K562 (cell line): ENCODE results near the gene PLOD1. TPM values are rescaled to one million over a fixed set of nuclear protein-coding genes. Genes with fewer than 3 reads are reported as not detected.

Source experiments
- ADNP ChIP-seq: fragments of 200-800 bp; sonication (Bioruptor generic); IDR thresholded peaks from 2 replicates; pipeline ENCODE4 v1.6.1; 2016; ENCODE audit warnings: missing genetic modification characterization, missing compliant biosample characterization
- CREB1 ChIP-seq, 2 experiments: sonication (generic) in 1 of 2; formaldehyde crosslinking in 1 of 2; IDR thresholded peaks; 2 replicates each; pipeline versions ENCODE4 v1.6.1 to v1.8.0; 2012 to 2022; ENCODE audit warnings: inconsistent platforms in 1 of 2, mild to moderate bottlenecking in 1 of 2, missing genetic modification reagents in 1 of 2, moderate library complexity in 1 of 2
- CREBBP ChIP-seq: IDR thresholded peaks from one replicate; pipeline ENCODE4 v1.6.1; 2012; ENCODE audit warnings: low read depth, mild to moderate bottlenecking, control low read depth, inconsistent platforms, low read length
- E2F5 ChIP-seq: sonication (generic); formaldehyde crosslinking; IDR thresholded peaks from 2 replicates; pipeline ENCODE4 v1.8.0; 2022; ENCODE audit warnings: mild to moderate bottlenecking, missing genetic modification reagents
- EHMT2 ChIP-seq: fragments of 450-650 bp; IDR thresholded peaks from 2 replicates; pipeline ENCODE4 v1.6.1; 2018; ENCODE audit warnings: antibody characterized with exemption
- ETV6 ChIP-seq, 3 experiments: fragments of 150-350 bp in 1 of 3; sonication (generic) in 1 of 3; formaldehyde crosslinking in 1 of 3; IDR thresholded peaks; 2 replicates each; pipeline versions ENCODE4 v1.6.1 to v1.8.0; 2014 to 2022; ENCODE audit warnings: borderline replicate concordance in 2 of 3, low read depth in 2 of 3, antibody characterized with exemption in 1 of 3, low read length in 1 of 3, mild to moderate bottlenecking in 1 of 3, missing genetic modification reagents in 1 of 3
- GABPB2 ChIP-seq: fragments of 250-450 bp; sonication (Bioruptor Pico); conservative IDR thresholded peaks from 2 replicates; pipeline ENCODE4 v1.5.1; 2021; ENCODE audit warnings: mild to moderate bottlenecking
- HEY1 ChIP-seq: fragments of 250-450 bp; sonication (Bioruptor Pico); IDR thresholded peaks from 2 replicates; pipeline ENCODE4 v1.5.0; 2020; ENCODE audit warnings: mild to moderate bottlenecking, moderate library complexity, borderline replicate concordance
- HNRNPL ChIP-seq: fragments of 200-400 bp; formaldehyde crosslinking; IDR thresholded peaks from 2 replicates; pipeline ENCODE4 v1.6.1; 2017; ENCODE audit warnings: low read depth, mild to moderate bottlenecking, low read length
- HSF4 ChIP-seq: fragments of 250-450 bp; sonication (Bioruptor Pico); IDR thresholded peaks from 2 replicates; pipeline ENCODE4 v2.1.2; 2022; ENCODE audit warnings: mild to moderate bottlenecking, moderate library complexity, borderline replicate concordance
- ILK ChIP-seq: fragments of 450-650 bp; IDR thresholded peaks from 2 replicates; pipeline ENCODE4 v1.6.1; 2016; ENCODE audit warnings: missing genetic modification characterization, low read depth, mild to moderate bottlenecking, missing compliant biosample characterization, moderate library complexity, borderline replicate concordance
- KAT7 ChIP-seq: sonication (generic); formaldehyde crosslinking; IDR thresholded peaks from 2 replicates; pipeline ENCODE4 v1.8.0; 2022; ENCODE audit warnings: missing genetic modification reagents, mild to moderate bottlenecking, borderline replicate concordance
- OTX1 ChIP-seq: fragments of 450-650 bp; formaldehyde crosslinking; IDR thresholded peaks from 2 replicates; pipeline ENCODE4 v1.4.0; 2022; ENCODE audit warnings: mild to moderate bottlenecking
- RCOR1 ChIP-seq, 2 experiments: IDR thresholded peaks; 2 replicates each; pipeline ENCODE4 v1.6.1; 2012; ENCODE audit warnings: low read depth in 2 of 2, low read length in 2 of 2, borderline replicate concordance in 1 of 2, improper control_type of control experiment in 1 of 2
- RFX5 ChIP-seq: IDR thresholded peaks from 2 replicates; pipeline ENCODE4 v1.6.1; 2011; ENCODE audit warnings: low read depth, mild to moderate bottlenecking, improper control_type of control experiment, low read length
- RHOXF2B ChIP-seq: fragments of 250-450 bp; sonication (Bioruptor Pico); conservative IDR thresholded peaks from 2 replicates; pipeline ENCODE4 v1.5.1; 2021
- TRIM24 ChIP-seq, 2 experiments: fragments of 450-650 bp; IDR thresholded peaks; 2 replicates each; pipeline ENCODE4 v1.6.1; 2016
- ZNF184 ChIP-seq: sonication (generic); formaldehyde crosslinking; IDR thresholded peaks from 2 replicates; pipeline ENCODE4 v1.5.0; 2020; ENCODE audit warnings: missing genetic modification reagents
- ZNF212 ChIP-seq: fragments of 450-650 bp; formaldehyde crosslinking; IDR thresholded peaks from 2 replicates; pipeline ENCODE4 v1.4.0; 2020; ENCODE audit warnings: mild to moderate bottlenecking
- ZNF445 ChIP-seq: fragments of 250-450 bp; sonication (Bioruptor Pico); IDR thresholded peaks from 2 replicates; pipeline ENCODE4 v1.4.0; 2020; ENCODE audit warnings: low read depth, mild to moderate bottlenecking, moderate library complexity
- ZNF584 ChIP-seq: fragments of 200-800 bp; sonication (Bioruptor generic); IDR thresholded peaks from 2 replicates; pipeline ENCODE4 v1.6.1; 2016; ENCODE audit warnings: low read depth, mild to moderate bottlenecking, missing genetic modification characterization, missing compliant biosample characterization
- ZNF589 ChIP-seq: fragments of 200-800 bp; sonication (Bioruptor generic); IDR thresholded peaks from 2 replicates; pipeline ENCODE4 v1.6.1; 2016; ENCODE audit warnings: low read depth, missing genetic modification characterization, missing compliant biosample characterization
- ZZZ3 ChIP-seq: fragments of 450-650 bp; IDR thresholded peaks from 2 replicates; pipeline ENCODE4 v1.6.1; 2016; ENCODE audit warnings: antibody characterized with exemption, mild to moderate bottlenecking, moderate library complexity
- polyA plus RNA-seq, 8 experiments: library from polyadenylated mRNA; depleted of rRNA in 4 of 8; stranded (reverse) in 5 of 8; unstranded in 3 of 8; fragments of >200 nt; fragmentation: Nextera tagmentation in 2 of 8; fragmentation: Illumina TruSeq in 1 of 8; extraction: Ambion mirVana in 2 of 8; extraction: Trizol in 1 of 8; gene quantifications; 2 replicates each; pipeline versions ENCODE4 v1.2.1 to v1.2.3, GENCODE V29; 2011 to 2014; ENCODE audit warnings: inconsistent platforms in 1 of 8, missing spikeins in 1 of 8
- total RNA-seq, 7 experiments: library from RNA; depleted of rRNA in 6 of 7; stranded (reverse); fragments of >200 nt in 6 of 7; fragmentation: Illumina TruSeq in 2 of 7; extraction: Trizol in 2 of 7; gene quantifications; 2 replicates each; pipeline versions ENCODE4 v1.2.1 to v1.2.3, GENCODE V29; 2011 to 2021; ENCODE audit warnings: low replicate concordance in 1 of 7
- TF ChIP-seq, protein P1 (sequence below), 2 experiments: fragments of 250-450 bp in 1 of 2; fragments of 450-650 bp in 1 of 2; sonication (Bioruptor Pico) in 1 of 2; IDR thresholded peaks; 2 replicates each; pipeline versions ENCODE4 v1.6.1 to v1.8.0; 2016 to 2021; ENCODE audit warnings: mild to moderate bottlenecking in 2 of 2, moderate library complexity in 2 of 2, missing compliant biosample characterization in 1 of 2, missing genetic modification characterization in 1 of 2
- TF ChIP-seq, protein P2 (sequence below): sonication (generic); formaldehyde crosslinking; IDR thresholded peaks from 2 replicates; pipeline ENCODE4 v1.9.0; 2022; ENCODE audit warnings: mild to moderate bottlenecking, missing genetic modification reagents
- TF ChIP-seq, protein P3 (sequence below): fragments of 250-450 bp; sonication (Bioruptor Pico); IDR thresholded peaks from 2 replicates; pipeline ENCODE4 v1.8.0; 2022; ENCODE audit warnings: inconsistent platforms

PLOD1 gene
- total and polyA plus RNA-seq, 9 of the 15 experiments (the other 6 are each of a cell fraction or from before 2014, with no cell fraction given): 16.6 to 90.8 (median 52.7) TPM

- TF ChIP-seq, protein P1, sequence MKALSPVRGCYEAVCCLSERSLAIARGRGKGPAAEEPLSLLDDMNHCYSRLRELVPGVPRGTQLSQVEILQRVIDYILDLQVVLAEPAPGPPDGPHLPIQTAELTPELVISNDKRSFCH (CRISPR knock-in tag; IDR thresholded peaks at IDR 0.05): no peak
- TF ChIP-seq, protein P1 (tag; IDR thresholded peaks at IDR 0.05): no peak
- TF ChIP-seq RCOR1 (IDR thresholded peaks at IDR 0.05; ENCODE audit: borderline replicate concordance in 1 of 2, low read depth in 2 of 2, low read length in 2 of 2): peak; percentile 60 to 91
- TF ChIP-seq RHOXF2B: no peak
- peak; percentile 61 for TF ChIP-seq CREB1 (IDR thresholded peaks at IDR 0.05)
- no peak for TF ChIP-seq CREB1 (CRISPR knock-in tag; IDR thresholded peaks at IDR 0.05)
- no peak for TF ChIP-seq HSF4 (CRISPR knock-in tag)
- TF ChIP-seq ZNF589 (CRISPR knock-in tag): peak; percentile 28; the same call in 1 of the 2 replicates
- TF ChIP-seq ZNF584: no peak
- no peak for TF ChIP-seq HEY1 (CRISPR knock-in tag)
- TF ChIP-seq E2F5 (CRISPR knock-in tag): no peak
- TF ChIP-seq GABPB2 (CRISPR knock-in tag): no peak
- TF ChIP-seq, protein P2, sequence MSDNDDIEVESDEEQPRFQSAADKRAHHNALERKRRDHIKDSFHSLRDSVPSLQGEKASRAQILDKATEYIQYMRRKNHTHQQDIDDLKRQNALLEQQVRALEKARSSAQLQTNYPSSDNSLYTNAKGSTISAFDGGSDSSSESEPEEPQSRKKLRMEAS (CRISPR knock-in tag): peak; percentile 79
- TF ChIP-seq ZZZ3: no peak
- no peak for TF ChIP-seq EHMT2
- no peak for TF ChIP-seq ADNP (tag)
- TF ChIP-seq RFX5: no peak
- no peak for TF ChIP-seq OTX1 (CRISPR knock-in tag)
- no peak for TF ChIP-seq HNRNPL
- no peak for TF ChIP-seq ZNF212
- no peak for TF ChIP-seq CREBBP
- TF ChIP-seq ETV6 (IDR thresholded peaks at IDR 0.05; ENCODE audit: borderline replicate concordance in 1 of 2, low read depth in 2 of 2, low read length in 1 of 2): no peak
- no peak for TF ChIP-seq ETV6 (CRISPR knock-in tag; IDR thresholded peaks at IDR 0.05; ENCODE audit: borderline replicate concordance)
- TF ChIP-seq, protein P3, sequence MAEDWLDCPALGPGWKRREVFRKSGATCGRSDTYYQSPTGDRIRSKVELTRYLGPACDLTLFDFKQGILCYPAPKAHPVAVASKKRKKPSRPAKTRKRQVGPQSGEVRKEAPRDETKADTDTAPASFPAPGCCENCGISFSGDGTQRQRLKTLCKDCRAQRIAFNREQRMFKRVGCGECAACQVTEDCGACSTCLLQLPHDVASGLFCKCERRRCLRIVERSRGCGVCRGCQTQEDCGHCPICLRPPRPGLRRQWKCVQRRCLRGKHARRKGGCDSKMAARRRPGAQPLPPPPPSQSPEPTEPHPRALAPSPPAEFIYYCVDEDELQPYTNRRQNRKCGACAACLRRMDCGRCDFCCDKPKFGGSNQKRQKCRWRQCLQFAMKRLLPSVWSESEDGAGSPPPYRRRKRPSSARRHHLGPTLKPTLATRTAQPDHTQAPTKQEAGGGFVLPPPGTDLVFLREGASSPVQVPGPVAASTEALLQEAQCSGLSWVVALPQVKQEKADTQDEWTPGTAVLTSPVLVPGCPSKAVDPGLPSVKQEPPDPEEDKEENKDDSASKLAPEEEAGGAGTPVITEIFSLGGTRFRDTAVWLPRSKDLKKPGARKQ (CRISPR knock-in tag): no peak
- peak; percentile 85 to 90 for TF ChIP-seq TRIM24 (IDR thresholded peaks at IDR 0.05)
- TF ChIP-seq ZNF445 (CRISPR knock-in tag): no peak
- no peak for TF ChIP-seq ILK (tag)
- no peak for TF ChIP-seq ZNF184 (CRISPR knock-in tag)
- no peak for TF ChIP-seq KAT7 (CRISPR knock-in tag)
Observed at GRCh38 chr1:12005488-12006166, 71.1 kb downstream of the PLOD1 start (continued).
